ENCODE results near the gene LSM6.

The LSM6 gene

GRCh38 chr4:146186041-146186440, 10.5 kb downstream of the LSM6 start:
- TF ChIP-seq, protein P1, sequence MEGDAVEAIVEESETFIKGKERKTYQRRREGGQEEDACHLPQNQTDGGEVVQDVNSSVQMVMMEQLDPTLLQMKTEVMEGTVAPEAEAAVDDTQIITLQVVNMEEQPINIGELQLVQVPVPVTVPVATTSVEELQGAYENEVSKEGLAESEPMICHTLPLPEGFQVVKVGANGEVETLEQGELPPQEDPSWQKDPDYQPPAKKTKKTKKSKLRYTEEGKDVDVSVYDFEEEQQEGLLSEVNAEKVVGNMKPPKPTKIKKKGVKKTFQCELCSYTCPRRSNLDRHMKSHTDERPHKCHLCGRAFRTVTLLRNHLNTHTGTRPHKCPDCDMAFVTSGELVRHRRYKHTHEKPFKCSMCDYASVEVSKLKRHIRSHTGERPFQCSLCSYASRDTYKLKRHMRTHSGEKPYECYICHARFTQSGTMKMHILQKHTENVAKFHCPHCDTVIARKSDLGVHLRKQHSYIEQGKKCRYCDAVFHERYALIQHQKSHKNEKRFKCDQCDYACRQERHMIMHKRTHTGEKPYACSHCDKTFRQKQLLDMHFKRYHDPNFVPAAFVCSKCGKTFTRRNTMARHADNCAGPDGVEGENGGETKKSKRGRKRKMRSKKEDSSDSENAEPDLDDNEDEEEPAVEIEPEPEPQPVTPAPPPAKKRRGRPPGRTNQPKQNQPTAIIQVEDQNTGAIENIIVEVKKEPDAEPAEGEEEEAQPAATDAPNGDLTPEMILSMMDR (IDR thresholded peaks at IDR 0.05; ENCODE audit: extremely low read depth, missing control alignments): no peak
- DNase-seq (ENCODE audit: low spot score): no peak

GRCh38 chr4:146186596-146186995, 11.1 kb downstream of the LSM6 start:
- TF ChIP-seq, protein P1 (IDR thresholded peaks at IDR 0.05; ENCODE audit: extremely low read depth, missing control alignments): no peak
- no peak for DNase-seq (ENCODE audit: low spot score)

GRCh38 chr4:146190456-146190855, 14.9 kb downstream of the LSM6 start:
- TF ChIP-seq, protein P1 (IDR thresholded peaks at IDR 0.05; ENCODE audit: extremely low read depth, missing control alignments): no peak
- no peak for DNase-seq (ENCODE audit: low spot score)

- TF ChIP-seq, protein P1 (IDR thresholded peaks at IDR 0.05; ENCODE audit: extremely low read depth, missing control alignments): no peak
- no peak for DNase-seq (ENCODE audit: low spot score)
Measured at GRCh38 chr4:146191766-146192458, 16.4 kb downstream of the LSM6 start.

GRCh38 chr4:146193628-146194027, 18.1 kb downstream of the LSM6 start:
- DNase-seq (ENCODE audit: low spot score): no peak
- TF ChIP-seq, protein P1 (IDR thresholded peaks at IDR 0.05; ENCODE audit: extremely low read depth, missing control alignments): no peak

- DNase-seq (ENCODE audit: low spot score): no peak
- TF ChIP-seq, protein P1 (IDR thresholded peaks at IDR 0.05; ENCODE audit: extremely low read depth, missing control alignments): no peak
Measured at GRCh38 chr4:146194212-146194611, 18.7 kb downstream of the LSM6 start.

GRCh38 chr4:146202665-146203064, 27.1 kb downstream of the LSM6 start:
- no peak for DNase-seq (ENCODE audit: low spot score)
- TF ChIP-seq, protein P1 (IDR thresholded peaks at IDR 0.05; ENCODE audit: extremely low read depth, missing control alignments): no peak
